Forelimb muscle (tissue), 1 donor: Measurements from ENCODE around the gene PPFIA4. TPM values are rescaled to one million over a fixed set of nuclear protein-coding genes. Genes with fewer than 3 reads are reported as not detected.

ENCODE experiments used
- DNase-seq: peaks from one replicate; pipeline ENCODE4 v3.0.0-alpha.2; 2013; ENCODE audit warnings: low read depth
- polyA plus RNA-seq: library from polyadenylated mRNA; unstranded; fragments of 120-200 nt; gene quantifications from one replicate; pipeline ENCODE4 v1.2.1, GENCODE V29; 2013; ENCODE audit not compliant: insufficient read length

The PPFIA4 gene
- polyA plus RNA-seq, 1 donor: 62.1 TPM

DNA sequence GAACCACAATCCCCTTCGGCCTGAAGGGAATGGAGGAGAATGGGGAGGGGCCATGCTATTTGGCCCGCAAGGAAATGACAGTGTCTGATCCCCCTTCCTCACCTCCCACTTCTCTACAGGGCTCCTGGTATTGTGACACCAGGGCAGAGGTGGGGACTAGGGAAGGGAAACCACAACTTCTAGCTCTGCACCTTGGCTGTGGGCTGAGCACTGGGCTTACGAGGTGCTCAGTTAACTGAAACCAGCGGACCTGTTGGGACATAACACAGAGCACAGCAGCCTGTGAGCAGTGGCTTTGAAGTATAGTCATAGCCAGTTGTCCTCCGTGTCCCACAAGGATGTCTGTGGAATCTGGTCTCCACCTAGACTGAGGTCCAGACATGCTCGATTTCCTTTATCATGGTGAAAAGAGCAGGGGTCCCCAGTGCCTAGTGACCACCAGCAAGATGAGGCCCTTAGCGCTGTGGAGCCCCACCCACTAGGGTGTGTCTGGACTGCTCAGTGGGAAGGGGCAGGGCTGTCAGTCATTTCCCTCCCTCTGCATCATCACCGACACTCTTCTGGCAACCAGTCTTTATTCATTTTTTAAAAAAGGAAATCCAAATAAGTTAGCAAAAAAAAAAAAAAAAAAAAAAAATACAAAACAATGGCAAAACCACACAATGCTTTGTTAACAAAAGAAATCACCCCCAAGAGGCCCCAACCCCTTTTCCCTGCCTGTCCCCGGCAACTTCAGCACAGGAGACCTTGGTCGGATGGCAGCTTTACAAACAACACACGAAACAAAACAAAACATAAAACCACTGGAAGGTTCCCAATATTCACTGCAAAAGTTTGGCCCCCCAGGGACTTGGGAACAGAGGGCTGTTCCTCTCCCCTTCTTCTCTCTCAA is 56.5 kb downstream of the PPFIA4 start:
- no peak for DNase-seq

- no peak for DNase-seq
Measured at GRCh38 chr1:203083463-203083921, 57.2 kb downstream of the PPFIA4 start.

- DNase-seq: no peak
Measured at GRCh38 chr1:203084588-203085527, 58.6 kb downstream of the PPFIA4 start.

GRCh38 chr1:203085528-203086406 is 59.5 kb downstream of the PPFIA4 start, which contains the start of gene MYOG:
Gene MYOG, minus strand, starts transcription at chr1:203086012. Its CDS starts 51 bp downstream, at chr1:203085961.
- DNase-seq: no peak

- DNase-seq: no peak
Measured at GRCh38 chr1:203086992-203087763, 60.9 kb downstream of the PPFIA4 start.

DNA sequence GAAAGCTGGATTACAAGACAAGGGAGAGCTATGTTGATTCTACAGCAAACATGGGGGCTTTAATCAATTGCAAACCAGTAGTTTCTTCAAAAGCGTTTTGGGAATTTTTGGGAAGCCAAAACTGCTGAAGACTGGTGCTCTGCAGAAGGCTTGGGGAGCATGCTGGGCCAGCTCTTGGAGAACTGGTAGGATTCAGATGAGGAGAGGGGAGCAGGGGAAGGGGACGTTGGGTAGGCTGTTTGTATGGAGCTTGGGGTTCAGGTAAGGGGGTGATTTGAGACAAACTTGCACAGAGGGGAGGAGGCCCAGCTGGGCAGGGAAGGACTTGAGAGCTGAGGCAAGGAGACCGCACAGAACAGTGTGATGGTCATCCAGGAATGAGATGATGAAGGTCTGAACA is 62.1 kb downstream of the PPFIA4 start:
- DNase-seq: no peak

DNA sequence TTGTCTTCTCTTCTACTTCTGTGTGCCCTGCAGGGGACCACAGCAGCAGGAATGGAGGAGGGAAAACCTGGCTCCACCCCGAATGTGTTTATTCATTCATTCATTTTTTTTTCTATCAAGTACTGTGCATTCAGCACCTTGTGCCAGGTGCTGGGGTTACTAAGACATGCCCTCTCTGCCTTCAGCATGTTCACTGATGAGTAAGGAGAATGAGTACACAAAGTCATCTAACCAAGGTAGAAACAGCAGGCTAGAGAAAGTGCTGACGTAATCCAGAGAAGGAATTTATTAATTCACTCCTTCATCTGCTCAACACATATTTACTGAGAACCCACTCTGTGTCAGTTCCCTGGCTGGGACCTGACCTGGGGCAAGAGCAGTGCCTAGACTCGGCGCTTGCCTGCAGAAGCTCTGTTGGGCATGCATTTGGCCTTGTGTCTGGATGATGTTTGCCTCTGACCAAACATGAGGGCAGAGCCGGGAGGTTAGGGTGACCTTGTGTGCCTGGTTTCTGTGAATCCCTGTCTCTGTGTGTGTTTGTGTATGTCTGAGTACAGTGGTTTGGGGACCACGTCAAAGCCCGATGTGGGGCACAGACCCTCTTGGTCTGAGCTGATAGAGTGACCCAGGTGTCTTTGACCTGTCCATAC is 62.8 kb downstream of the PPFIA4 start:
- DNase-seq: no peak

- no peak for DNase-seq
Measured at GRCh38 chr1:203089651-203090045, 63.4 kb downstream of the PPFIA4 start.

DNA sequence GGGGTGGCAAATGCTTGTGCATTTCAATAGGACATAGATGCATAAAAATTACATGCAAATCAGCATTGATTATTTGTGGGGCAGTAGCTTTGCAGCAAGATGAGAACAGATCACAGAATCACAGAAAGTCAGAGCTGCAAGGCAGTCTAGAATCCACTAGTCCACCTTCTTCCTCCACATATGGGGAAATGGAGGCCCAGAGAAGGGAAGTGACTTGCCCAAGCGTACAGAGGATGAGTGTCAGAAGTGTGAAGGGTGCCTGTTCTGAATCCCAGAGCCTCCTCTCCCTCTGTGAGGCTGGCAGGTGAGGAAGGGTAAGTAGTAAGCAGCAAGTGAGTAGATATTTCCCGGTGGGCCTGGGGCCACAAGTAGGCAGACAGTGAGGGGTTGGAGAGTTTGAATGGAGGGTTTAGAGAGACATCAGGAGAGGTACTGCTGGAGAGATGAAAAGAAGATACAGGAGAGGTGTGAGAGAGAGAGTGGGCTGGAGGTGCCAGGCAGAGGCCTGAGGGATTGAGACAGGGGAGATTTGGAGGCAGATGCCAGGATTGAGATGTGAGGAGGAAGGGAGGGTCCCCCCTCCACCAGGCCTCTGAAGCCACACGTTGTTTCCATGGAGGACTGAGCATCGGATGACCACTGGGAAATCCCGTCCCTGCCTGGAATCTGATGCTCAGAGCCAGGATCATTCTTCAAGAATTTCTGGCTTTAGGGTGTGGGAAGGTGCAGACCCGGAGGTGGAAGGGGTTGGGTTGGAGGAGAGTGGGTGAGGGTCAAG is 64.3 kb downstream of the PPFIA4 start:
- DNase-seq: no peak

DNA sequence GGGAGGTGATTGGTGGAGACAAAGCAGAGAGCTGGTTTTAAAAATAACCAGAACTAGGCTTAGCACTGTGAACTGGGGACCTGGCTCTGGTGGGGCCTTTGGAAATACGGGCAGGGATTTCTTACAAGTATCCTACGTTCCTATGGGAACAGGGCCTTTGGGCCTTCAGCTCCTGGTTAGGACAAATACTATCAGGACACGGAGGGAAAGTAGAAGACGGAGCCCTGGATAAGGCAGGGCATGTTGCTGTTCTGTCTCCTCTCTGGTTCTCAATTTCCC is 64.8 kb downstream of the PPFIA4 start:
- DNase-seq: no peak

- no peak for DNase-seq
Measured at GRCh38 chr1:203091761-203092330, 65.6 kb downstream of the PPFIA4 start.

- DNase-seq: no peak
Measured at GRCh38 chr1:203093754-203094410, 67.6 kb downstream of the PPFIA4 start.

DNA sequence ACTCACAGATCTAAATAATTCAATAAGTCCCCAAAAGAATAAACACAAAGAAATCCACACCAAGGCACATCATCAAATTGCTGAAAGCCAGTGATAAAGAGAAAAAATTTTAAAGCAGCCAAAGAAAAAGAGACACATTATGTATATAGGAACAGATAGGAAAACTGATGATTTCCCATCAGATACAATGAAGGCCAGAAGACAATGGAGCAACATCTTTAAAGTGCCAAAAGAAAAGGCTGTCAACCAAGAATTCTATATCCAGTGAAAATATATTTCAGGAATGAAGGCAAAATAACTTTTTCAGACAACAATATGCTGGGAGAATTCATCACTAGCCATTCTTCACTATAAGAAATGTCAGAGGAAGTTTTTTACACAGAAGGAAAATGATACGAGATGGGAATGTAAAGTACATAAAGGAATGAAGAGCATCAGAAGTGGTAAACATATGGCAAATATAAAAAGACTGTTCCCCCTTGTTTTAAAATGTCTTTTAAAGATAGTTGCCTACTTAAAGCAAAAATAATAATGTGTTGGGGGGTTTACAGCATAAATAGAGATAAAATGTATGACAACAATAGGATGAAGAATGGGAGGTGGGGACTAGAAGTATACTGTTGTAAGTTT is 68.9 kb downstream of the PPFIA4 start:
- DNase-seq: no peak

DNA sequence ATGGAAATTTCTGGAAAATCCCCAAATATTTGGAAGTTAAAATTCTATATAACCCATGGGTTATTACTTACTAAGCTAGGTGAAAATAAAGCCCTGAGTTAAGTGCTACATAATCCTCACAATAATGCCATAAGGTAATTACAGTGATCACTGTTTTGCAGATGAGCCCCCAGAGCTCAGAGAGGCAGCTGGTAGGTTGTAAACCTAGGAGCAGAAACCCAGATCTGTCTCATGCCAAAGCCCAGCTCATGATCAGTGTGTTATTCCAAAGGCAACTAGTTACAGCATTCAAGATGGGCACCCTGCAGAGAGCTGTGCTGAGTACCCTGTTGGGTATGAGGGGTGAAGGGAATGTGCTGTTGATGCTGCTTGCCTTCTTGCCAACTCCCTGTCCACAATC is 70.3 kb downstream of the PPFIA4 start:
- DNase-seq: no peak

DNA sequence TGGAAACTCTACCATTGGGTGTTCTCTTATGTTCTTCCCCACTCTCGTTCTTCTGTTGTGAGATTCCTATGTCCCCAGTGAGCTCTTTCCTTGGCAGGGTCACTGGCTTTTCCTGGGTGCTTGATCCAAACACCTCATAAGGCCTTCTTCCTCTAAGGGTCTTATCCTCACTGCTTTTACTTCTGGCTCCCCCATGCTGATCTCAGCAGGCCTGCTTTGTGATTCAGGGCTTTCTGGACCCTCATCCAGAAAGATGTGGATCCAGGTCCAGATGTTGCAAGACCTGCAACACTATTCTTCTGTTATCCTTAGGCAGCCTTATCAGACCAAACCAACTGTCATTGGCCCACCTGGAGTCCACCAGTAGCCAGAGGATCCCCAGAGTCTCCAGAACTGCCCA is 70.7 kb downstream of the PPFIA4 start:
- no peak for DNase-seq

- no peak for DNase-seq
Measured at GRCh38 chr1:203098445-203098844, 72.2 kb downstream of the PPFIA4 start.

GRCh38 chr1:203098914-203099520 is 72.7 kb downstream of the PPFIA4 start:
- no peak for DNase-seq
